Right kidney (tissue), 1 donor: ENCODE results near the gene RNF8.
A peak's percentile ranks its signal among the peaks of the same experiment; 100 is the strongest.

Experiments used
- DNase-seq: peaks from one replicate; pipeline ENCODE4 v3.0.0-alpha.2; 2016

The RNF8 gene

DNA sequence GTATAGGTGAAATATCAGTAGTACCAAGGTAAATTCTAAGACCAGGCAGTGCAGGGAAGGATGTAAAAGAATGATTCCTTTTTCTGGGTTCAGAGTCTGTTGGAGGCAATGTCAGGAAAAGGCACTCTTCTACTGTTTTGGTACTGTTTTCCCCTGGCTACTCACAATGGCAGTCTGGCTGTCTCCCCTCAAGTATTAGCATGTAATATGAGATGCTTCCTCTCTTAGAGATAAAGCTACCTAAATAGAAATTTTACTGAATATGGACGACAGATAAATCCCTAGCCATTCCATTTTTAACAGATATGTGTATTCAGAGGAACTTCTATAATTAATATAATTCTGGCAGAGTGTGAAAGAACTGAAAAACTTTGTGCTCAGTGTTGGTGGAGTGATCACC is 3.5 kb downstream of the RNF8 start:
- DNase-seq = no peak

DNA sequence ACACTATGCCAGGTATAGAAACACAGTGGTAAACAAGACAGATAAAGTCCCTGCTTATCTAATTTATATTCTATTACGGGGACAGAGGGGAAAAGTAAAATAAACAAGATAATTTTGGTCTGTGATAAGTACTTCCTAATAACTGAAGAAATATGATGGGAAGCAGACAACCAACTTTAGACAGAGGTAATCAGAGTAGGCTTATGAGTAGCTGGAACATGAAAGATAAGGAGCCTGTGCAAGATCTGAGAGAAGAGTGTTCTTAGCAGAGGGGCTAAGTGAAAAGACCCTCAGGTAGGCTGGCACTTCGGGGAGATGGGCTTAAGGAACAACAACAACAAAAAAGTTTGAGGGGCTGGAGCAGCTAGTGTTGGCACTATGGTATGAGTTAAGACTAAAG is 4.1 kb downstream of the RNF8 start:
- no peak for DNase-seq

DNA sequence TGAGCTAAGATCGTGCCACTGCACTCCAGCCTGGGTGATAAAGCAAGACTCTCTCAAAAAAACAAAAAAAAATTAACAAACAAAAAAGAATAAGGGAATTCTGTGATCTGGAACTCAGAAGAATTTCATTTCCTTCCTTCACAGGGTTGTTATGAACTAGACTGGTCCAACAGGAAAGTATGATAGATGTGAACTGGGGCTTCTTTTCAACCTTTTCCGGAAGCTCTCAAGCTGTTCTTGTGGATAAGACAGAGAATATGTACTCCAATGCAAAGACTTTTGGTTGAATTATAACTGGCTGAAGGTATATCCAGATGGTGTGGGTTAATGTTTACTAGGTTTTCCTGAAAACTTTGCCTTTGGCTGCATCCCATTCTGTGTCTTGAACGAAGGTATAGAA is 5.3 kb downstream of the RNF8 start:
- no peak for DNase-seq

DNA sequence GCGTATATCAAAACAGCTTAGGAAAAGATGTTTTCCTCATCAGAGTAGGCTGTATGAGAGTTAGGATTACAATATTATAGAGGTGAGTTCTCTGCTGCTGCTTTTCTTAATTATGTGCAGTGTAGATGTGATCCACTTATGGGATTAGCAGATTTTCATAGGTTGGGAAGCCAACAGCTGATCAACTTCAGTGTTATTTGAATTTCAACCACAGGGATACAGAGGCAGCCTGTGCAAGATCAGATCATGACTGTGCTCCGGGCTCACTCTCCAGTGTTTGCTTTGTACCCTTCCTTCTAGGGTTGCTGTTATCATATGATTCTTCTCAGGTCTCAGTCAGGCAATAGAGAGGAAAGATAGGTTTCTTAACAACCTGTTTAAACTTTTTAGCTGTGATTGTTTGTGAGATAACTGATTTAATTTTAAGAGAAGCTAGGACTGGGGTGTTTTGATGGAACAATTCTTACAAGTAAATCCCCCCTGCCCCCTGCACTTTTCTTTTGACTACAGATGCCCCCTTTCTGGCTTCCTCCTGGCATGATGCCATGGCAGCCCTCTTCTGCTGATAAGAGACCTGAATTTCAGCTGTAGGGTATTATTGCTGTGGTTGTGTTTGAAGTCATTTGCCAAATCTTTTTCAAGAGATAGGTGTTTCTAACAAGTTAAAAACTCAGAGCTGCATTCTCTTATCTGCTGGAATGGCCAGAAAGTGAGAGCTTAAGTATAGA is 8.5 kb downstream of the RNF8 start:
- no peak for DNase-seq

DNA sequence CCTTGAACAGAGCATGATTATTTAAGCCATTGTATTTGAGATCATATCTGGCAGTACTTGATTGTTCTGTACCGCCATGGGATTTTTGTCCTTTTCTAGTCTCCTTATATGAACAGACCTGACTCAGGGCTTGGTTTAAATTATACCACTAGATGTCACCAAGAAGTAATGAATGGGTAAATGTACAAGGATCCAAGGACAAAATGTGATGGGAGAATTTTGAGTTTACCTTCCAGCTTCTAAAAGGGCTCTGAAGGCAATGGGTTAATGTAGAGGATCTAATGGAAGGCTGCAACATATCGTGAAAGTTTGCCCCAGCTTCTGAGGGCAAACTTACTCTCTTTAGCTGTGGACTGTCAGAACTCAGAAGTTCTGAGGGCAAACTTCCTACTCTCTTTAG is 12.0 kb downstream of the RNF8 start:
- DNase-seq = no peak

DNA sequence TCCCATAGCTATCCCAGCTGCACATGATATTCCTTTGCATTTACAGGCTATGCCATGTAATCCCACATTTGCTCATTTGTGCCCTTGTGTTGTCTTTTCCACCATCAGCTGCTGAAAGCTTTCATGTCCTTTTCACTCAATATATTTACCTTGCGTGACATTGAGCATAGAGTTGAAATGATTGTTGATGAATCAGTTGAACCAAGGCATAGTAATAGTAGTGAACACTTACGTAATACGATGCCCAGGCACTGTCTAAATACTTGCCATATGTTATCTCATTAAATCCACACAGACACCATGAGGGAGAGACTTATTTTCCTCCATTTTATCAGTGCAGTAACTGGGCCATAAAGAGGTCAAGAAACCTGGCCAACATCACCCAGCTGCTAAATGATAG is 13.1 kb downstream of the RNF8 start:
- DNase-seq = no peak

DNA sequence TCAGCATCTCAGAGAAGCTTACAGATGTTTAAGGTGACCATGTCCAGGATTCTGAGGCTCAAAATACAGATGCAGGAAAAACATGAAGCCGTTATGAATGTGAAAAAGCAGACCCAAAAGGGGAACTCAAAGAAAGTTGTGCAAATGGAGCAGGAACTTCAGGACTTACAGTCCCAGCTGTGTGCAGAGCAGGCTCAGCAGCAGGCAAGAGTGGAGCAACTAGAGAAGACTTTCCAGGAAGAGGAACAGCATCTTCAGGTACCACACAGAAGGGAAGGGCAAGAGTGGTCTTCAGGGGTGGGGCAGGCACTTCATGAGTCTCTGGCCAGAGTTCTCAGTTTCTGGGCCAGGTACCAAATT is 15.2 kb downstream of the RNF8 start:
- DNase-seq = no peak

DNA sequence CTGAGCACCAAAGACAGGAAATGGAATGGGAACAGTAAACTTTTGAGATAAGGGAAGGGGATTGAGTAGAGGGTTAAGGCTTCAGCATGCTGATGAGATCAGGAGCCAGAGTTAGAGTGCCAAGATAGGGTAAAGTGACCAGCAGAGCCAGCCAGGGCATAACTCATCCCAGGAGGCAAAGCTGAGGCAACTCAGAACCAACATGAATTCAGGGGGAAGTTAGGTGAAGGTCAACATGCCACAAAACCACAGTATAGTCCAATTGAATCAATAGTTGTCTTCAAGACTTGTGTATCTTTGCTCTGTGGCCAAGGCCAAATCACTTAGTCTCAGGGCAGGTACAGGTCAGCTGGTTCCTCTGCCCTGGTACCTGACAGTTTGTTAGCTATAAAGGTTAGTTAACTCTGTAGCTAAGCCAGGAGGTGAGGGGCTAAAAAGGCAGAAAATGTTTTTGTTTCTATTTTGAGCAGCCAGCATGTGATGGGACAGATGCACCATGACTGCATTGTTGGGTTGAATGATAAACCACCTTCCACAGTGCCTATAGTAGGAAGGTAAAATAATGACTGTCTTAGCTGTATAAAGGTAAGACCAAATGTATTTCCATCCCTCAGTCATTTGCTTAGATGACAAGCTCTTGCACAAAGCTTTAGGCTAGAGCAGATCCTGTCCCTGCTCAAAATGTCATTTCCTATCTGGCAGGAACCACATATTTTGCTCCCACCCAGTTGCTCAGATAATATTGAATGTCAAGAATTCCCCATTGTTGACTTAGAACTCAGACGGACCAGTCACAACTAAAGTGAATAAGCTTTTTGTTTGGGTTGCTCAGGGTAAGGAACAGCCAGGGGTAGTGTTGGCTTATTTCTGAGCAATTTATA is 15.8 kb downstream of the RNF8 start:
- no peak for DNase-seq

DNA sequence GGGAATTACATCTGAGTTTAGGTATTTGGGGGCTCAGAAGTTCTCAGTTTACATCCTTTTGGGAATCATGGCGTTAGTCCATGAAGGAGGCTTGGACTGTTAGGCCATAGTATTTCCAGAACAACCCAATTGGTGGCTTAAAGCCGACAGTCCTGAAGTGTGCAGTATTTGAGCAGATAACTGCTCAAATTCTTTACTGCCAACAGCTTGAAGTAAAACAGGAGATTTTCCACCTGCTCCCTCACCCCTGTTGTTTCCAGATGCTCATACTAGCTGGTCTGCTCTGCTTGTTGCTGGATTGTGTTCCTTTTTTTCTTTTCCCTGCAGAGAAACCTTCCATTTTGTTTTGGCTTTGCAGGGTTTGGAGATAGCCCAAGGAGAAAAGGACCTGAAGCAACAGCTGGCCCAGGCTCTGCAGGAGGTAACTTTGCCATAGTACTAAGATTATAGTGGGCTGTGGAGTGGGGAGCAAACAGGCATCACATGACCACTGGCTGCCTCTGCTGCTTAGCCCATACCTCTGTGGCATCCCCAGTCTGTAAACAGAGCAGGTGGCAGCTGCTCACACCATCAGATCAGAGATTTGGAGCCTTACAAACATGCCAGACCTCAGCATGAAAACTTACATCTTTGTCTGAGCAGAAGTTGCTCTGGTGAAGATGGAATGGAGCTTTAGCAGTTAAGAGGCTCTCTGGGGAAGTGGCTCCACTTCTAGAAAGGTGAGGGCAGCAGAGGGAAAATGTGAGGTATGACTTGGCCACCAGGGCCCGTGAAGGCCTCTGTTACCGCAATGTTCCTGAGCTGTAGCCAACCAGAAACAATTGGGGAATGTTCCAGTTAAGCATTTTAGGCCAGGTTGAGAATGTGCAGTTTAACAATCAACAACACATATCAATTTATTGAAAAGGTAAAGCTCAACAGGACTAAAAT is 17.6 kb downstream of the RNF8 start:
- DNase-seq = no peak

DNA sequence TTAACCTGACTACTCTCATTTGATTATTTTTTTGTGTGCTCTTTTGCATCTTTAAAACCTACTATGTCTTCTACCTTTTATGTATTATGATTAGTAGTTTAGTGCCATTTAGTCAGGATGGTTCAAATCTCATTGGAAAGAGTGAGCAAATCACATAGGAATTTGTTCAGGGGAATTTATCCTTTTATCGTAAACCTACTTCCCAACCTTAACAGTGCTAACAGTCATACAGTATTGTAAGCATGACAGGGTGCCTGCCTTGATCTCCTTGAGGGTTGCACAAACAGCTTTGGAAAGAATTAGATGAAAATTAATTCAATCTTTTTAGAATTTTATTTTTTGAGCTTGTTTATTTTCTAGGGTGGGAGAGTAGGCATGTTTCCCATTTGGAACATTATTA is 18.3 kb downstream of the RNF8 start:
- DNase-seq = no peak

DNA sequence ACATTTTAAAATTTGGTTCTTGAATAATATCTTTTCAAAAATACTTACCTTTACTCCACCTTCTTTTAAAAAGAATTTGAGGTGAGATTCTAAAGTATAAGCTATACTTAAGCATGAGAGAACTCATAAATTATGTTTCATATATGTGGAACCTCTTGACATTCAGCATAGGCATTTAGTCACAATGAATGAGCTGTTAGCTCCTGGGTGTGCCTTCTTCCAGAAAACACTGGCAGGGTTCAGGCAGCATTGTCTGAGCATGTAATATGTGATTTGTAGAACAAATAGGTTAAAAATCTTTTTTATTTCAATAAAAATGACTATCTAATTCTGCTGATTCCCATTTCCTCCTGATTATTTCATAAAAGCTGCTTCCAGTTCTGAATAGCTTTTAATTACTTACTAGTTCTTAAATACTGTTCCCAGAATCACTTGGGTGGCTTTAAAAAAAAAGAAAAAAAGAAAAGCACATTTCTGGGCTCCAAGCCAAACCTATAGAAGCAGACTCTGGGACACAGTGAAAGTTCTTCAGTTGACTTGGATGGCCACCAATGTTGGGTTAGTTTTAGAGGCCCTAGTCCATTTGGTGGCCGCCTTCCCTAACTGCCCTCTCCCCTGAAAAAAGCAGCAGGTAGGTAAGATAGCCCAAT is 20.2 kb downstream of the RNF8 start:
- DNase-seq = no peak

DNA sequence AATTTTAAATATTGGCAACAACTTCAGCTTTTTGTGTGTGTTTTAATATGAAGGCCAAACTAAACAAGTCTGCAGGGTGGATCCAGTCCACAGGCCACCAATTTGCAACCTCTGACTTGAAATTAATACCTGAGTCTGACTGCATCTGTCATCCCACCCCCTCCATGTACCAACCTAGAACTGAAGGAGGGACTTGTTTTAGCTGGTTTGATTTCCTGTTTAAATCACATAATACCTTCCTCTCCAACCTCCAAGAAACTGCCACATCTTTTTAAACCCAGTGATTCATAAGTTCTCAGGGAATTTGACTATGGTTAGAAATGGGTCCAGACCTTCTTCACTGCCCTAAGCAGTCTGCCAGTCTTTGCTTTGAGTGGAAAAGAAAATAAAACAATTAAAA is 21.6 kb downstream of the RNF8 start:
- DNase-seq = no peak

DNA sequence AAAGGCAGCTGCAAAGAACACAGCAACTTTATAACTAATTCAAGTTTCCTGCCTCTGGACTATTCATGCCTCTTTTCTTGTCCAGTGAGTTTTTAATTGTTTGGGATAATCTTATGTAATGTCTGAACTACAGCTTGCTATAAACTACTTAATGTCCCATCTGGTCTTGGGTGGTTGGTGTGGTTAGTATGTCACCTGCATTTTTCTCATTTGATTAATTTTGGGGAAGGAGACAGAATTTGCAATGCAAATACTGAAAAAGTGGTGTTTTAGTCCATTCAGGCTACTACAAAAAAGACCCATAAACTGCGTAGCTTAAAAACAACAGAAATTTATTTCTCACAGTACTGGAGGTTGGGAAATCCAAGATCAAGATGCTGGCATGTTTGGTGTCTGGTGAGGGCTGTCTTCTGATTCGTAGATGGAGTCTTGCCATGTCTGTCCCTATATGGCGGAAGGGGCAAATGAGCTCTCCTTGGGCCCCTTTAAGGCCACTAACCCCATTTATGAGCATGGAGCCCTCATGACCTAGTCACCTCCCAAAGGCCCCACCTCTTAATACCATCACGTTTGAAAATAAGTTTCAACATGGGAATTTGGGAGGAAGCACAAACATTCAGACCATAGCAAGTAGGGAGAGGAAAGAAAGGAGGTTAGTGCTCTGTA is 22.4 kb downstream of the RNF8 start:
- DNase-seq = no peak

DNA sequence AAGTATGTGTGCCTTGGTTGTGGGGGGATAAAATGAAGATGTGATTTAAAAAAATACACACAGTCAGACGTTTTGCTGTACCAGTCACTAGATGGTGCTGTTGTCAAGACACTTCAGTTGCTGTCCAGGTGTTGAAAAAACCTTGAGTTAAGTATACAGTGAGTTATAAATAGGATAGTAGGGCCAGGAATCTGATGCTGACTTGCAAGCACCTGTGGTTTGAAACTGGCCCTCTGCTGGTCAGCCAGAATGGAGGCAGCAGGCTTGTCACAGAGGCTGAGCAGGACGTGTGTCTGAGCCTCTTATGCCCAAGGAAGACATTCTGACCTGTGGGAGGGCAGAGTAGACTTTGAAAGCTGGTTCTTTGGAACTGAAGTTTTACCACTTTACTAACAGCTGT is 27.8 kb downstream of the RNF8 start:
- DNase-seq = peak; percentile 6

DNA sequence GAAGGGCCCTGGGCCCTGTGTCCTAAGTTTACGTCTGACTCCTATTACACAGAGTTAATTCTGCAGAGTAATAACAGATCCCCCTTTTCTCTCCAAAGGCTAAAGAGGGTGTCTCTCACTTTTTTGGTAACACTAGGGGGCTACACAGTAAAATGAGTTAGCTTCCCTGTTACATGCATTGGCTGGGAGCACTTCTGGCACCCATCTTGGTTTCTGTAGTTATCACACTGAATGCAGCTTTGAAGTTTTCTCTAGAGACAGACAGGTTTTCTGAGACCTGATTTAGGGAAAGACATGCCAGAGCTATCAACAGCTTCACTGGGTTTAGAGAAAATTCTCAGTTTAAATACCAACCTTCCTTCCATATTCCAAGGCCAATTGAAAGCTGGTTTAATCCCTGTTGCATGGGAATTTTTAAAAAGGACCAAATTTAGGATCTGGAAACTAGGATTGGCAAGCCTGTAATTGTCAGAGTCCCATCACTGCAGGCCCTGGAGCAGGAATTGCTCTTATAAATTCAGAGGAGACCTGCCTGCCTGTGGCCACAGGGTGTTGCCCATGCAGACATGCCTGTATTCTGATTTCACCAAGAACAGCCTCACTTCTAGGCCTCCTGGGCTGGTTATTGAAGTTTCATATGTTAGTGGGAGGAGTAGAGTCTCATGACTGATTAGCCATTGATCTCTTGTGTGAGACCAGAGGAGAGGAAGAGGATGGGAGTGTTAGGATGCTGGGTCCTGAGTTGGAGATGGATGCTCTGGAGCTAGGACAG is 29.4 kb downstream of the RNF8 start:
- no peak for DNase-seq

DNA sequence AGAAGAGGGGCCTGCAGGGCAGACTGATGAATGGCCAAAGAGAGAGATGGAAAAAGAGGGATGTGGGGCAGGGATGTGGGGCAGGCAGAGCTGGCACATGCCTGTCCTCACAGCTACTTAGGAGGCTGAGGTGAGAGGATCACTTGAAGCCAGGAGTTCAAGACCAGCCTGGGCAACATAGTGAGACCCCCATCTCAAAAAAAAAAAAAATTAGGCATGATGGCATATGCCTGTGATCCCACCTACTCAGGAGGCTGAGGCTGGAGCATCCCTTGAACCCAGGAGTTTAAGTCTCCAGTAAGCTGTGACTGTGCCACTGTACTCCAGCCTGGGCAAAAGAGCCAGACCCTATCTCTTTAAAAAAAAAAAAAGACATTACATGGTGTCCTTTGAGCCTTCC is 34.8 kb downstream of the RNF8 start:
- DNase-seq = no peak

DNA sequence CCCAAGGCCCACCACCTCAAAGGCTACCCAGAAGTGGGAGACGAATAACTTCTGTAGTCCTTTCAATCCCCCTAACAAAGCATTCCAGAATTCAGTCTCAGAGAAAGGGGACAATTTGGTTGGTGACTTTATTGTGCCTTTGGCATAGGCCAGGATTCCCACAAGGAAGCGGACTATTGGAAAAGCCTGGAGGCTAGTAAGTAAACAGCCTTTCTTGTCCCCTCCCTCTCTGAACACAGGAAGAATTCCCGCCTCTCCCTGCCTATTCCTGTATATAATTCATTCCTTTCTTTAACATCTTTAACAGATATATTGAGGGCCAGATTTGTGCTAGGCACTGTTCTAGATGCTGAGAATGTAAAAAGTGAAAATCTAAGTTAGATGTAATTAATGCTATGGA is 36.1 kb downstream of the RNF8 start:
- no peak for DNase-seq

DNA sequence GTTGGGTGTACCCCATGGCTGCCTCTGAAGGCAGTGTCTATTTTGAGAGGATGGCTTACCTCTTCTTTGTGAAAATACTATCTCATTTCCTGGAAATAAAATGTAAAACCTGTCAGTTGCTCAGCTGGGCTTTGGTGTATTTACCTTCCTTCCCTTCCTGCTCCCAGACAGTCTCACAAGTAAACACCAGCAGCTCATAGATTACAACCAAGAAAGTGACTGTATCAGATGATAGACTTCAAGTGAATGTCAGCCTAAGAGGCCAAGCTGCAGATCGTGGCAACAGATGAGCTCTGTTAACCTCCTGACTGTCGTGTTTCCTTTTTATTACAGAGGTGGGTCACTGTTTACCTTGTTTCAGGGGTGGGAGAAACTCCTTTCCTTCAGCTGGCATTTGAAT is 37.3 kb downstream of the RNF8 start:
- DNase-seq = no peak

DNA sequence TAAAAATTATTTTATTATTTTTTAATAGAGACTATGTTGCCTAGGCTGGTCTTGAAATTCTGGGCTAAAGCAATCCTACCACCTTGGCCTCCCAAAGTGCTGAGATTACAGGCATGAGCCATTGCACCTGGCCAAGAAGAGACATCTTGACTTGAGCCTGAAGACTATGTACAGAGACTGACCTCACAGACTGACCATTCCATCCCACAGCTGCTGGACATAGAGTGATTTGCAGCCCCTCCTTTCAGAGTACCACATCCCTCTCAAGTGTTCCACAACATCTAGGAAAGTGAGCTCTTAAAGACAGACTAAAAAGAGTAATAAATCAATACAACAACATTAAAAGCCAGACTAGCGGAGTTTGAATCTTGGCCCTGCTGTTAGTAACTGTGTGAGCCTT is 39.0 kb downstream of the RNF8 start:
- DNase-seq = no peak

DNA sequence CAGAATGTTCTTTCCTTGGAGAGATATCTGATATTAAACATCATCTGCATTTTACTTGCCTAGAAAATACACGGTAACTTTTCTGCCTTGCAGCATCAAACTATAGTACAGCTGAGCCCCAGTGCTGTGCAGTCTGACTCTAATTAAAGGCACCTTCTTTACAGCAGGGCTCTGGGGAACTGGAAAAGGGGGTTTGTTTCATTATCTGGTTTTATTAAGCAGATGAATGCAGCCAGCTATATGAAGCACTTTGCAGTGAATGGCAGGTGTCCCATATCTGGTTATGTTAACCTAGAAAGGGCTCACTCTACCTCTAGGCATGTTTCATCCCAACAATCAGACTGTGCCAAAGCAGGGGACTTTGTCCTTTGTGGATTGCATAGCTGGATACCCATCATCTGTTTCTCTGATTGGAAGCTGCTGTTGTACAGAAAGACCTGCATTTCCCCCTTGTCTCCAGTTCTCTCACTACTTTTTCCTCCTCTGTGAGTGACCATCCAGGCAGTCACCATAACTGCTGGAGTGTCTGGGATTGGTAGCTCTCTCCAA is 39.7 kb downstream of the RNF8 start:
- no peak for DNase-seq
